ENCODE measurements around the gene TMEM14B. TPM values are rescaled to one million over a fixed set of nuclear protein-coding genes. Genes with fewer than 3 reads are reported as not detected.
"Not testable (repeated sequence)": the region's sequence is repeated elsewhere in the genome, so short reads cannot be mapped to it uniquely, and the experiment has no call there.

Gene TMEM14B
- total RNA-seq, 1 donor from 2014 or later, result 56.1 TPM

- H3K9me3 Mint-ChIP-seq, result no peaks in the 10 kb centered on the region
- TF ChIP-seq CTCF (IDR thresholded peaks at IDR 0.05; ENCODE audit: unreplicated experiment), result no peak
- peaks cover 5% of the 10 kb centered on the region for H3K36me3 Mint-ChIP-seq
- no peak overlapping the region for H3K4me3 Mint-ChIP-seq
- H3K27ac Mint-ChIP-seq, result no peak overlapping the region
- peaks cover 6% of the 10 kb centered on the region for H3K4me1 Mint-ChIP-seq
- no peaks in the 10 kb centered on the region for H3K27me3 Mint-ChIP-seq (ENCODE audit: low read depth)
- DNase-seq (ENCODE audit: low spot score in 2 of 2, unreplicated experiment in 2 of 2), result no peak
These were observed 5.4 kb upstream of the TMEM14B start for GRCh38 chr6:10742251-10742650.

GRCh38 chr6:10743515-10743914 lies 4.1 kb upstream of the TMEM14B start:
- peaks cover 7% of the 10 kb centered on the region for H3K4me1 Mint-ChIP-seq
- no peak overlapping the region for H3K4me3 Mint-ChIP-seq
- H3K27me3 Mint-ChIP-seq (ENCODE audit: low read depth), result no peaks in the 10 kb centered on the region
- peaks cover 5% of the 10 kb centered on the region for H3K36me3 Mint-ChIP-seq
- H3K9me3 Mint-ChIP-seq, result no peaks in the 10 kb centered on the region
- TF ChIP-seq CTCF (IDR thresholded peaks at IDR 0.05; ENCODE audit: unreplicated experiment), result no peak
- DNase-seq (ENCODE audit: low spot score in 2 of 2, unreplicated experiment in 2 of 2), result no peak
- H3K27ac Mint-ChIP-seq, result no peak overlapping the region

GRCh38 chr6:10745116-10745515 lies 2.5 kb upstream of the TMEM14B start:
- Mint-ChIP-seq H3K9me3 (no peaks in the 10 kb centered on the region), H3K4me3 (no peak overlapping the region), H3K36me3 (peaks cover 3% of the 10 kb centered on the region), H3K27me3 (ENCODE audit: low read depth) (no peaks in the 10 kb centered on the region), H3K27ac (no peak overlapping the region), H3K4me1 (peaks cover 23% of the 10 kb centered on the region)
- no peak for TF ChIP-seq CTCF (IDR thresholded peaks at IDR 0.05; ENCODE audit: unreplicated experiment)
- no peak for DNase-seq (ENCODE audit: low spot score in 2 of 2, unreplicated experiment in 2 of 2)

GRCh38 chr6:10746915-10747250 lies 722 bp upstream of the TMEM14B start:
- TF ChIP-seq CTCF (IDR thresholded peaks at IDR 0.05; ENCODE audit: unreplicated experiment), result no peak
- H3K27ac Mint-ChIP-seq, result peak overlapping the region; percentile 97
- DNase-seq (ENCODE audit: low spot score in 2 of 2, unreplicated experiment in 2 of 2), result no peak
- H3K4me3 Mint-ChIP-seq, result peak overlapping the region; percentile 96
- H3K36me3 Mint-ChIP-seq, result no peaks in the 10 kb centered on the region
- H3K27me3 Mint-ChIP-seq (ENCODE audit: low read depth), result no peaks in the 10 kb centered on the region
- no peaks in the 10 kb centered on the region for H3K9me3 Mint-ChIP-seq
- H3K4me1 Mint-ChIP-seq, result peaks cover 27% of the 10 kb centered on the region

- H3K9me3 Mint-ChIP-seq, result no peaks in the 10 kb centered on the region
These were observed 2.1 kb downstream of the TMEM14B start for GRCh38 chr6:10749734-10750133.

GRCh38 chr6:10750568-10750967 lies 3.0 kb downstream of the TMEM14B start:
- not testable (repeated sequence) for H3K27me3 Mint-ChIP-seq (ENCODE audit: low read depth); H3K9me3 Mint-ChIP-seq; DNase-seq (ENCODE audit: low spot score in 2 of 2, unreplicated experiment in 2 of 2); H3K4me3 Mint-ChIP-seq
- Mint-ChIP-seq H3K36me3 (peaks cover 21% of the 10 kb centered on the region), H3K4me1 (peaks cover 27% of the 10 kb centered on the region), H3K27ac (peak overlapping the region; percentile 86)

More at GRCh38 chr6:10749734-10750133, 2.1 kb downstream of the TMEM14B start:
- Mint-ChIP-seq H3K27me3 (ENCODE audit: low read depth) (no peaks in the 10 kb centered on the region), H3K4me3 (peak overlapping the region; percentile 96), H3K27ac (peak overlapping the region; percentile 86), H3K36me3 (peaks cover 14% of the 10 kb centered on the region), H3K4me1 (peaks cover 27% of the 10 kb centered on the region)
- no peak for TF ChIP-seq CTCF (IDR thresholded peaks at IDR 0.05; ENCODE audit: unreplicated experiment)
- DNase-seq (ENCODE audit: low spot score in 2 of 2, unreplicated experiment in 2 of 2), result no peak

- Mint-ChIP-seq H3K36me3 (peaks cover 26% of the 10 kb centered on the region), H3K4me1 (peaks cover 25% of the 10 kb centered on the region)
- DNase-seq (ENCODE audit: low spot score in 2 of 2, unreplicated experiment in 2 of 2); H3K27ac Mint-ChIP-seq; H3K27me3 Mint-ChIP-seq (ENCODE audit: low read depth); H3K9me3 Mint-ChIP-seq; H3K4me3 Mint-ChIP-seq: not testable (repeated sequence)
These were observed 4.2 kb downstream of the TMEM14B start for GRCh38 chr6:10751757-10752156.

Data from mesothelial cell of epicardium (in vitro differentiated cells).